Mesenchymal stem cell (in vitro differentiated cells and primary cell): ENCODE data around the gene MBLAC2.

Experiments used
- DNase-seq: peaks from one replicate; pipeline ENCODE4 v3.0.0-alpha.2; 2013
- H2AFZ ChIP-seq: one replicate; pipeline ENCODE4 v1.6.1; 2013; ENCODE audit warnings: low read depth, mild to moderate bottlenecking, control low read depth, inconsistent platforms, low read length, moderate library complexity
- H2AK5ac ChIP-seq: 2 replicates; pipeline ENCODE4 v1.6.1; 2013; ENCODE audit warnings: low read length, moderate library complexity, mild to moderate bottlenecking, inconsistent platforms; ENCODE audit not compliant: severe bottlenecking
- H2BK120ac ChIP-seq: one replicate; pipeline ENCODE4 v1.6.1; 2013; ENCODE audit warnings: low read depth, mild to moderate bottlenecking, inconsistent platforms, low read length, moderate library complexity
- H2BK12ac ChIP-seq, 2 experiments: one replicate each; pipeline ENCODE4 v1.6.1; 2013; ENCODE audit warnings: inconsistent platforms in 2 of 2, low read length in 2 of 2, mild to moderate bottlenecking in 2 of 2, moderate library complexity in 2 of 2, control low read depth in 1 of 2
- H2BK15ac ChIP-seq: one replicate; pipeline ENCODE4 v1.6.1; 2013; ENCODE audit warnings: mild to moderate bottlenecking, low read depth, inconsistent platforms; ENCODE audit not compliant: poor library complexity, severe bottlenecking
- H2BK5ac ChIP-seq: 2 replicates; pipeline ENCODE4 v1.6.1; 2013; ENCODE audit warnings: low read depth, mild to moderate bottlenecking, low read length, control low read depth, inconsistent platforms; ENCODE audit not compliant: poor library complexity, severe bottlenecking
- H3K14ac ChIP-seq, 2 experiments: one replicate each; pipeline ENCODE4 v1.6.1; 2013; ENCODE audit warnings: inconsistent platforms in 2 of 2, low read length in 2 of 2, control low read depth in 1 of 2, mild to moderate bottlenecking in 1 of 2, moderate library complexity in 1 of 2
- H3K18ac ChIP-seq, 2 experiments: one replicate each; pipeline ENCODE4 v1.6.1; 2013; ENCODE audit warnings: inconsistent platforms in 2 of 2, low read length in 2 of 2, control low read depth in 1 of 2, low read depth in 1 of 2, mild to moderate bottlenecking in 1 of 2
- H3K23ac ChIP-seq, 2 experiments: one replicate each; pipeline ENCODE4 v1.6.1; 2013; ENCODE audit warnings: inconsistent platforms in 2 of 2, low read length in 2 of 2, mild to moderate bottlenecking in 2 of 2, moderate library complexity in 2 of 2, control low read depth in 1 of 2
- H3K27ac ChIP-seq: 2 replicates; pipeline ENCODE4 v1.5.1; 2013; ENCODE audit warnings: mild to moderate bottlenecking, moderate library complexity, low read length, control low read depth, inconsistent platforms; ENCODE audit not compliant: poor library complexity, severe bottlenecking
- H3K27me3 ChIP-seq, 2 experiments: 2 replicates each; pipeline versions ENCODE4 v1.6.1 to v1.7.0; 2013; ENCODE audit warnings: low read length in 2 of 2, mild to moderate bottlenecking in 2 of 2, moderate library complexity in 2 of 2, control low read depth in 1 of 2, inconsistent platforms in 1 of 2; ENCODE audit not compliant: control insufficient read depth in 1 of 2, insufficient read depth in 1 of 2
- H3K36me3 ChIP-seq, 2 experiments: 2 replicates each; pipeline versions ENCODE4 v1.6.1 to v1.7.0; 2013; ENCODE audit warnings: low read length in 2 of 2, control low read depth in 1 of 2, inconsistent platforms in 1 of 2, low read depth in 1 of 2, mild to moderate bottlenecking in 1 of 2; ENCODE audit not compliant: insufficient read depth in 2 of 2, control insufficient read depth in 1 of 2
- H3K4ac ChIP-seq, 2 experiments: one replicate each; pipeline ENCODE4 v1.6.1; 2013; ENCODE audit warnings: inconsistent platforms in 2 of 2, low read length in 2 of 2, mild to moderate bottlenecking in 2 of 2, moderate library complexity in 2 of 2, control low read depth in 1 of 2, low read depth in 1 of 2
- H3K4me1 ChIP-seq: 2 replicates; pipeline ENCODE4 v1.6.1; 2013; ENCODE audit warnings: low read depth, low read length, control low read depth; ENCODE audit not compliant: control insufficient read depth, insufficient read depth
- H3K4me2 ChIP-seq: 2 replicates; pipeline ENCODE4 v1.6.1; 2013; ENCODE audit warnings: low read length, mild to moderate bottlenecking, inconsistent platforms; ENCODE audit not compliant: poor library complexity, severe bottlenecking
- H3K4me3 ChIP-seq, 2 experiments: 2 replicates each; pipeline versions ENCODE4 v1.5.1 to v1.7.0; 2013; ENCODE audit warnings: low read length in 2 of 2, mild to moderate bottlenecking in 2 of 2, control low read depth in 1 of 2, low read depth in 1 of 2; ENCODE audit not compliant: insufficient read depth in 1 of 2
- H3K79me1 ChIP-seq: replicated peaks from 2 replicates; pipeline ENCODE4 v1.6.1; 2013; ENCODE audit warnings: mild to moderate bottlenecking, control low read depth, low read length, inconsistent platforms; ENCODE audit not compliant: poor library complexity, severe bottlenecking
- H3K9ac ChIP-seq: 2 replicates; pipeline ENCODE4 v1.7.0; 2013; ENCODE audit warnings: mild to moderate bottlenecking, low read length, moderate library complexity
- H3K9me3 ChIP-seq: 2 replicates; pipeline ENCODE4 v1.7.0; 2013; ENCODE audit warnings: mild to moderate bottlenecking, low read length; ENCODE audit not compliant: control insufficient read depth
- H4K8ac ChIP-seq: one replicate; pipeline ENCODE4 v1.6.1; 2013; ENCODE audit warnings: inconsistent platforms, mild to moderate bottlenecking, low read length, moderate library complexity
- H4K91ac ChIP-seq: one replicate; pipeline ENCODE4 v1.6.1; 2013; ENCODE audit warnings: mild to moderate bottlenecking, low read length, inconsistent platforms
- WGBS: methylation state at CpG from one replicate; pipeline ENCODE4 v1.1.7; 2013; ENCODE audit warnings: mixed read lengths; 5-methylcytosine and 5-hydroxymethylcytosine counted together

The MBLAC2 gene

DNA sequence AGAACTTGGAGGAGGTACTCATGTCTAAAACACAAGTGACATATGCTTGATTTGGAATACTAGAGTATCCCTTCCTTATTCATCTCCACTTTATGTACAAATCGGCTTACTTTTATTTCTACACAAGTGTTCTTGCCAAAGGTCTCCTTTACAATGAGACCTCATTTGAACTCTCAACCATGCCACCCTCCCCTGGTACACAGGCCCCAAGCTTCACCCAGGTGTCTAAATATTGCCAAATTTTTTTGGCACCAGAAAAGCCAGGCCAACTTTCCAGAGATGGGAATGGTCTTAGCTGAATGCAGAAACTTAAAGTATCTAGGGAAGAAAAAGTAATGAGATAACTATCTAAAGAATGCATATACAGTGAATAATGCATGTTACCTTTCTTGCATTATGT, 35.9 kb upstream of the MBLAC2 start:
- no peak overlapping the region for H2AK5ac ChIP-seq
- H3K9me3 ChIP-seq = no peaks in the 10 kb centered on the region
- no peak for DNase-seq
- H3K36me3 ChIP-seq = peaks cover 2 to 12% of the 10 kb centered on the region in 2 experiments
- no peaks in the 10 kb centered on the region for H3K27me3 ChIP-seq
- no peak overlapping the region for H3K18ac ChIP-seq
- no peak overlapping the region for H2BK12ac ChIP-seq
- H3K4ac ChIP-seq = no peak overlapping the region
- H3K4me1 ChIP-seq = peaks cover 2% of the 10 kb centered on the region
- H4K91ac ChIP-seq = no peak overlapping the region
- no peak overlapping the region for H2BK120ac ChIP-seq
- no peak overlapping the region for H3K4me2 ChIP-seq
- no peak overlapping the region for H3K14ac ChIP-seq
- no peak overlapping the region for H3K23ac ChIP-seq
- no peak overlapping the region for H2AFZ ChIP-seq
- H3K4me3 ChIP-seq = no peak overlapping the region
- no peaks in the 10 kb centered on the region for H3K79me1 ChIP-seq
- no peak overlapping the region for H4K8ac ChIP-seq
- H3K27ac ChIP-seq = no peak overlapping the region
- H3K9ac ChIP-seq = no peak overlapping the region
- no peak overlapping the region for H2BK15ac ChIP-seq
- H2BK5ac ChIP-seq = no peak overlapping the region
- 95% methylated on average over 1 of the region's 1 CpG for WGBS

DNA sequence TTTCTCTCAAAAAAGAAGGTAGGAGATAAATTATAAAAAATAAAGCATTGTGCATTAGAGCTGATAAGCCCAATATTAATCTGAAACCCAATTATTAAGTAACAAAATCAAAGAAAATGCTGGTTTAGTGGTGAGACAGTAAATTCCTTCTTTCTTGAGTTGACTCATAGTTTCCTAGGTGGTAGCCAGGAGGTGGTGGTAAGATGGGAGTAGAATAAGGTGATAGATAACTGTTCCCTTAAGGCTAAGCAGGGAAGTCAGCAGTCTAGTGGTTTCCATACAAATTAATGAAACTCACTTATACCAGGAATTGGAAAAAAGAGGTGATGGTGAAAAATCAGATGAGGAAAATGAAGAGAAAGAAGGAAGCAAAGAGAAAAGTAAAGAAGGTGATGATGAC, 31.6 kb upstream of the MBLAC2 start:
- Histone ChIP-seq H3K14ac (no peak overlapping the region), H3K9ac (no peak overlapping the region), H3K36me3 (peaks cover 0 to 6% of the 10 kb centered on the region in 2 experiments), H2BK5ac (no peak overlapping the region), H3K4me2 (no peak overlapping the region), H3K27ac (no peak overlapping the region), H3K4ac (no peak overlapping the region), H3K4me3 (no peak overlapping the region), H4K91ac (no peak overlapping the region), H2BK120ac (no peak overlapping the region), H3K9me3 (no peaks in the 10 kb centered on the region), H2AK5ac (no peak overlapping the region), H4K8ac (no peak overlapping the region), H2AFZ (no peak overlapping the region), H3K27me3 (no peaks in the 10 kb centered on the region), H2BK15ac (no peak overlapping the region), H3K79me1 (no peaks in the 10 kb centered on the region), H3K18ac (no peak overlapping the region), H3K23ac (no peak overlapping the region), H3K4me1 (no peaks in the 10 kb centered on the region), H2BK12ac (no peak overlapping the region)
- no peak for DNase-seq

DNA sequence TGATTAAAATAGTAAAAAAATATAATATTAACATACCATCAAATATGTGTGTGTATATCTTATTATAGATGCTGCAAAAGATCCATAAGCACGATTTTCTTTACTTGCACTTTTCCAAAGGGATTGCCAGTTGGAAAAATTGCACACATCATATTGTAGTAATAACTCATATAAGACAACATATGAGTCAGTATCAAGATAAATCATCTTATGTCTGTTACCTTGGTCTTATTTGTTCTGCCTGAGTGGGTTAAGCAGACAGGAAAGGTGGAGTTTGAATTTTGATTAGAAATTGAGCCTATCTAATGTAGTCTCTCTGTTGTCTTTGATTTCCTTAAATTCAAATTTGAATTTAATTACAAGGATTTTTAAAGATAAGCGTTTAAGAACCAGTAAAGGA, 30.2 kb upstream of the MBLAC2 start:
- no peak overlapping the region for H4K91ac ChIP-seq
- no peak for DNase-seq
- H3K36me3 ChIP-seq = peaks cover 0 to 6% of the 10 kb centered on the region in 2 experiments

DNA sequence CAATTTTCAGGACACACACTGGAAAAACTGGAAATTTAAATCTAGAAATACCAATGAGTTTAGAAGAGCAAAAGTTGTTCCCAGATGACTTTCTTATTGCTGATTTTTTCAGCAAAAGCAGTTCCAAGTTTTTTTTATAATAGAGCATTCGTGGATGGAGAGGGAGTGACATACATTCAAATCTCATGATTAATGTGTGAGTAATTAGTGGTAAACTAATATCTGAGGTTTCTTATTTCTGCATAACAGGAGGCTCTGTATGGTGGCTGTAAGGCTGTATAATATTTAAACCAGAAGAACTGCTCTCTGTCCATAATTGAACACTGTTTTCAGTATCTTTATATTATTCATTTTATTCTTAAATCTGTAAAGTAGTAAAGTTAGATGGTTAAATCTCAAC, 29.0 kb upstream of the MBLAC2 start:
- H3K79me1 ChIP-seq = no peaks in the 10 kb centered on the region
- WGBS = 100% methylated on average over 1 of the region's 1 CpG

More for the DNA sequence above, 30.2 kb upstream of the MBLAC2 start:
- Histone ChIP-seq H3K79me1 (no peaks in the 10 kb centered on the region), H3K14ac (no peak overlapping the region), H3K4me2 (no peak overlapping the region), H2BK12ac (no peak overlapping the region), H2BK15ac (no peak overlapping the region), H2AK5ac (no peak overlapping the region), H3K4me1 (no peaks in the 10 kb centered on the region), H3K27me3 (no peaks in the 10 kb centered on the region), H3K18ac (no peak overlapping the region), H3K4me3 (no peak overlapping the region), H2BK120ac (no peak overlapping the region), H2AFZ (no peak overlapping the region), H3K23ac (no peak overlapping the region), H4K8ac (no peak overlapping the region), H2BK5ac (no peak overlapping the region), H3K4ac (no peak overlapping the region), H3K9ac (no peak overlapping the region), H3K27ac (no peak overlapping the region), H3K9me3 (no peaks in the 10 kb centered on the region)
- no CpG with 5 or more reads among the region's 2 CpGs for WGBS

More for the DNA sequence above, 29.0 kb upstream of the MBLAC2 start:
- H3K9ac ChIP-seq = no peak overlapping the region
- no peak overlapping the region for H3K4me2 ChIP-seq
- no peaks in the 10 kb centered on the region for H3K9me3 ChIP-seq
- no peaks in the 10 kb centered on the region for H3K27me3 ChIP-seq
- H4K8ac ChIP-seq = no peak overlapping the region
- H3K36me3 ChIP-seq = no peaks in the 10 kb centered on the region
- H3K4me1 ChIP-seq = no peaks in the 10 kb centered on the region
- H3K27ac ChIP-seq = no peak overlapping the region
- no peak overlapping the region for H3K14ac ChIP-seq
- no peak overlapping the region for H3K18ac ChIP-seq
- no peak overlapping the region for H2BK5ac ChIP-seq
- H2AFZ ChIP-seq = no peak overlapping the region
- no peak overlapping the region for H4K91ac ChIP-seq
- no peak overlapping the region for H2AK5ac ChIP-seq
- H3K4me3 ChIP-seq = no peak overlapping the region
- no peak for DNase-seq
- no peak overlapping the region for H2BK12ac ChIP-seq
- H2BK15ac ChIP-seq = no peak overlapping the region
- no peak overlapping the region for H2BK120ac ChIP-seq
- H3K4ac ChIP-seq = no peak overlapping the region
- no peak overlapping the region for H3K23ac ChIP-seq
